Measurements from ENCODE around the gene SLC17A9. TPM values are rescaled to one million over a fixed set of nuclear protein-coding genes. Genes with fewer than 3 reads are reported as not detected.

SLC17A9 gene
- total and polyA plus RNA-seq, 10 of the 15 experiments (the other 5 are each of a cell fraction or from before 2014, with no cell fraction given), result 0.72 to 74.1 (median 29.4) TPM

DNA sequence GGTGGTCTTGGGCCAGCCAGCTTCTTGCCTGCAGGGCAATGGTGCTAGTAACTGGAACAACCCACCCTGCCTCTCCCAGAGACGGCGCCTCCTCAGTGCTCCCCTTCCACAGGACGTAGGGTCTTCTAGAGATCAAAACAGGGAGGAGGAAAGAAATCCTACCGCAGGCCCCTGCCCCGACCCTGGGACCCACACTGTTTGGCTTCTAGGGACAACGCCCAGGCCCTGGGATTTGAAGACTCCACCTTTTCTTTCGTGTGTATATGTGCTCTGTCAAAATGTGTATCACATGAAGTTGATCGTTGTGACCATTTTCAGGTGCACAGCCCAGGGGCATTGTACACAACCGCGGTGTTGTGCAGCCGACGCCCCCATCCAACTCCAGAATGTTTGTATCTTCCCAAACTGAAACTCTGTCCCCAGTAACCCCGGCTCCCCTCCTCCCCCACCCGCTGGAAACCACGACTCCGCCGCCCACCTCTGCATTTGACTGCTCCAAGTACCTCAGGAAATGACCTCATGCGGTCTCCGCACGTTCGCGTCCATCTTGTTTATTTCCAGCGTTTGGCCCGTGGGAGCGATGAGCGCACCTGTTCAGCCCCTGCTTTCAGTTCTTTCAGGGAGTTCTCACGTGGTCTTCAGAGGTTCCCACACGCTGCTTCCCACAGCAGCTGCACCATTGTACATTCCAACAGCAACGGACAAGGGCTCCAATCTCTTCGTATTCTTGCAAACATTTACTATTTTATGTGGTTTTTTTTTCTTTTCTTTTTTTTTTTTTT is 57.7 kb downstream of the SLC17A9 start (continued):
- TF ChIP-seq NR2F1 (conservative IDR thresholded peaks at IDR 0.05) (peak; percentile 67; the same call in 1 of the 2 replicates), MYC (IDR thresholded peaks at IDR 0.05; ENCODE audit: insufficient read depth, insufficient read length, insufficient replicate concordance, low read length, severe bottlenecking) (no peak), WRNIP1 (IDR thresholded peaks at IDR 0.05; ENCODE audit: borderline replicate concordance, low read depth, low read length) (no peak), CREM (IDR thresholded peaks at IDR 0.05; ENCODE audit: low read depth) (peak; percentile 97), RCOR1 (conservative IDR thresholded peaks at IDR 0.05; ENCODE audit: low read depth, low read length) (no peak), CBFB (IDR thresholded peaks at IDR 0.05; ENCODE audit: low read depth) (peak; percentile 98), JUND (IDR thresholded peaks at IDR 0.05; ENCODE audit: low read depth, low read length) (peak; percentile 86), IKZF2 (IDR thresholded peaks at IDR 0.05) (peak; percentile 98), ZNF207 (IDR thresholded peaks at IDR 0.05; ENCODE audit: borderline replicate concordance) (no peak; the same call in 1 of the 2 replicates), MYB (IDR thresholded peaks at IDR 0.05; ENCODE audit: borderline replicate concordance, low read depth, low read length) (peak; percentile 57; the same call in 1 of the 2 replicates), KDM1A (IDR thresholded peaks at IDR 0.05; ENCODE audit: borderline replicate concordance) (no peak), SUPT20H (IDR thresholded peaks at IDR 0.05; ENCODE audit: borderline replicate concordance, control insufficient read depth, low read depth, low read length) (no peak)
- TF ChIP-seq, protein P1, sequence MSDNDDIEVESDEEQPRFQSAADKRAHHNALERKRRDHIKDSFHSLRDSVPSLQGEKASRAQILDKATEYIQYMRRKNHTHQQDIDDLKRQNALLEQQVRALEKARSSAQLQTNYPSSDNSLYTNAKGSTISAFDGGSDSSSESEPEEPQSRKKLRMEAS (IDR thresholded peaks at IDR 0.05; ENCODE audit: low read depth, low read length), result no peak; the same call in 1 of the 2 replicates
- TF ChIP-seq, protein P2, sequence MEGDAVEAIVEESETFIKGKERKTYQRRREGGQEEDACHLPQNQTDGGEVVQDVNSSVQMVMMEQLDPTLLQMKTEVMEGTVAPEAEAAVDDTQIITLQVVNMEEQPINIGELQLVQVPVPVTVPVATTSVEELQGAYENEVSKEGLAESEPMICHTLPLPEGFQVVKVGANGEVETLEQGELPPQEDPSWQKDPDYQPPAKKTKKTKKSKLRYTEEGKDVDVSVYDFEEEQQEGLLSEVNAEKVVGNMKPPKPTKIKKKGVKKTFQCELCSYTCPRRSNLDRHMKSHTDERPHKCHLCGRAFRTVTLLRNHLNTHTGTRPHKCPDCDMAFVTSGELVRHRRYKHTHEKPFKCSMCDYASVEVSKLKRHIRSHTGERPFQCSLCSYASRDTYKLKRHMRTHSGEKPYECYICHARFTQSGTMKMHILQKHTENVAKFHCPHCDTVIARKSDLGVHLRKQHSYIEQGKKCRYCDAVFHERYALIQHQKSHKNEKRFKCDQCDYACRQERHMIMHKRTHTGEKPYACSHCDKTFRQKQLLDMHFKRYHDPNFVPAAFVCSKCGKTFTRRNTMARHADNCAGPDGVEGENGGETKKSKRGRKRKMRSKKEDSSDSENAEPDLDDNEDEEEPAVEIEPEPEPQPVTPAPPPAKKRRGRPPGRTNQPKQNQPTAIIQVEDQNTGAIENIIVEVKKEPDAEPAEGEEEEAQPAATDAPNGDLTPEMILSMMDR (IDR thresholded peaks at IDR 0.05 in 2 of 3, conservative IDR thresholded peaks at IDR 0.05 in 1 of 3; ENCODE audit: control insufficient read depth in 2 of 3, extremely low read depth in 1 of 3, insufficient read depth in 1 of 3, low read depth in 3 of 3, low read length in 3 of 3), result no peak
- TF ChIP-seq, protein P3, sequence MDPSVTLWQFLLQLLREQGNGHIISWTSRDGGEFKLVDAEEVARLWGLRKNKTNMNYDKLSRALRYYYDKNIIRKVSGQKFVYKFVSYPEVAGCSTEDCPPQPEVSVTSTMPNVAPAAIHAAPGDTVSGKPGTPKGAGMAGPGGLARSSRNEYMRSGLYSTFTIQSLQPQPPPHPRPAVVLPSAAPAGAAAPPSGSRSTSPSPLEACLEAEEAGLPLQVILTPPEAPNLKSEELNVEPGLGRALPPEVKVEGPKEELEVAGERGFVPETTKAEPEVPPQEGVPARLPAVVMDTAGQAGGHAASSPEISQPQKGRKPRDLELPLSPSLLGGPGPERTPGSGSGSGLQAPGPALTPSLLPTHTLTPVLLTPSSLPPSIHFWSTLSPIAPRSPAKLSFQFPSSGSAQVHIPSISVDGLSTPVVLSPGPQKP (IDR thresholded peaks at IDR 0.05; ENCODE audit: low read depth, low read length), result no peak
- TF ChIP-seq, protein P4, sequence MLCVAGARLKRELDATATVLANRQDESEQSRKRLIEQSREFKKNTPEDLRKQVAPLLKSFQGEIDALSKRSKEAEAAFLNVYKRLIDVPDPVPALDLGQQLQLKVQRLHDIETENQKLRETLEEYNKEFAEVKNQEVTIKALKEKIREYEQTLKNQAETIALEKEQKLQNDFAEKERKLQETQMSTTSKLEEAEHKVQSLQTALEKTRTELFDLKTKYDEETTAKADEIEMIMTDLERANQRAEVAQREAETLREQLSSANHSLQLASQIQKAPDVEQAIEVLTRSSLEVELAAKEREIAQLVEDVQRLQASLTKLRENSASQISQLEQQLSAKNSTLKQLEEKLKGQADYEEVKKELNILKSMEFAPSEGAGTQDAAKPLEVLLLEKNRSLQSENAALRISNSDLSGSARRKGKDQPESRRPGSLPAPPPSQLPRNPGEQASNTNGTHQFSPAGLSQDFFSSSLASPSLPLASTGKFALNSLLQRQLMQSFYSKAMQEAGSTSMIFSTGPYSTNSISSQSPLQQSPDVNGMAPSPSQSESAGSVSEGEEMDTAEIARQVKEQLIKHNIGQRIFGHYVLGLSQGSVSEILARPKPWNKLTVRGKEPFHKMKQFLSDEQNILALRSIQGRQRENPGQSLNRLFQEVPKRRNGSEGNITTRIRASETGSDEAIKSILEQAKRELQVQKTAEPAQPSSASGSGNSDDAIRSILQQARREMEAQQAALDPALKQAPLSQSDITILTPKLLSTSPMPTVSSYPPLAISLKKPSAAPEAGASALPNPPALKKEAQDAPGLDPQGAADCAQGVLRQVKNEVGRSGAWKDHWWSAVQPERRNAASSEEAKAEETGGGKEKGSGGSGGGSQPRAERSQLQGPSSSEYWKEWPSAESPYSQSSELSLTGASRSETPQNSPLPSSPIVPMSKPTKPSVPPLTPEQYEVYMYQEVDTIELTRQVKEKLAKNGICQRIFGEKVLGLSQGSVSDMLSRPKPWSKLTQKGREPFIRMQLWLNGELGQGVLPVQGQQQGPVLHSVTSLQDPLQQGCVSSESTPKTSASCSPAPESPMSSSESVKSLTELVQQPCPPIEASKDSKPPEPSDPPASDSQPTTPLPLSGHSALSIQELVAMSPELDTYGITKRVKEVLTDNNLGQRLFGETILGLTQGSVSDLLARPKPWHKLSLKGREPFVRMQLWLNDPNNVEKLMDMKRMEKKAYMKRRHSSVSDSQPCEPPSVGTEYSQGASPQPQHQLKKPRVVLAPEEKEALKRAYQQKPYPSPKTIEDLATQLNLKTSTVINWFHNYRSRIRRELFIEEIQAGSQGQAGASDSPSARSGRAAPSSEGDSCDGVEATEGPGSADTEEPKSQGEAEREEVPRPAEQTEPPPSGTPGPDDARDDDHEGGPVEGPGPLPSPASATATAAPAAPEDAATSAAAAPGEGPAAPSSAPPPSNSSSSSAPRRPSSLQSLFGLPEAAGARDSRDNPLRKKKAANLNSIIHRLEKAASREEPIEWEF (IDR thresholded peaks at IDR 0.05; ENCODE audit: insufficient replicate concordance, low read depth, low read length), result peak; percentile 97
